Measurements from ENCODE around the gene CLNK.

DNA sequence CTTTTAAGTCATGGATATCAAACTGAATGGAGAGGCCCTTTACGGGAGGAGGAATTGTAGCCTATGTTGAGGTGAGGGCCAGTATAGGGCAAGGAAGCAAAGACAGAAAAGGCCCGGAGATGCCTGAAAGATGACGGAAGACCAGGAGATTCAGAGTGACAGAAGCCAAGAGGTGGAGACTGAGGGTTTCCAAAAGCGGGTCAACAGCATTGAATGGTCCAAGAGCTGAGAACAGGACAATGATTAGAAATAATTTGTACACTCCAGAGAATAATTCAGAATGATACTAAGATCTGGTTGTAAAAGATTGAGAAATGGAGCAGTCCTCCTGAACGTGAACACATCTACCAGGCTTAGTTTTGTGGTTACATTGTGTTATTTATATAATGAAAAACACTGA, 181.9 kb downstream of the CLNK start:
- TF ChIP-seq POLR2A (IDR thresholded peaks at IDR 0.05): no peak
- TF ChIP-seq, protein P1, sequence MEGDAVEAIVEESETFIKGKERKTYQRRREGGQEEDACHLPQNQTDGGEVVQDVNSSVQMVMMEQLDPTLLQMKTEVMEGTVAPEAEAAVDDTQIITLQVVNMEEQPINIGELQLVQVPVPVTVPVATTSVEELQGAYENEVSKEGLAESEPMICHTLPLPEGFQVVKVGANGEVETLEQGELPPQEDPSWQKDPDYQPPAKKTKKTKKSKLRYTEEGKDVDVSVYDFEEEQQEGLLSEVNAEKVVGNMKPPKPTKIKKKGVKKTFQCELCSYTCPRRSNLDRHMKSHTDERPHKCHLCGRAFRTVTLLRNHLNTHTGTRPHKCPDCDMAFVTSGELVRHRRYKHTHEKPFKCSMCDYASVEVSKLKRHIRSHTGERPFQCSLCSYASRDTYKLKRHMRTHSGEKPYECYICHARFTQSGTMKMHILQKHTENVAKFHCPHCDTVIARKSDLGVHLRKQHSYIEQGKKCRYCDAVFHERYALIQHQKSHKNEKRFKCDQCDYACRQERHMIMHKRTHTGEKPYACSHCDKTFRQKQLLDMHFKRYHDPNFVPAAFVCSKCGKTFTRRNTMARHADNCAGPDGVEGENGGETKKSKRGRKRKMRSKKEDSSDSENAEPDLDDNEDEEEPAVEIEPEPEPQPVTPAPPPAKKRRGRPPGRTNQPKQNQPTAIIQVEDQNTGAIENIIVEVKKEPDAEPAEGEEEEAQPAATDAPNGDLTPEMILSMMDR (IDR thresholded peaks at IDR 0.05): no peak
